ENCODE data around the gene CFAP43. TPM values are rescaled to one million over a fixed set of nuclear protein-coding genes. Genes with fewer than 3 reads are reported as not detected.

The CFAP43 gene
- total RNA-seq, 1 donor from 2014 or later: 0.15 TPM

DNA sequence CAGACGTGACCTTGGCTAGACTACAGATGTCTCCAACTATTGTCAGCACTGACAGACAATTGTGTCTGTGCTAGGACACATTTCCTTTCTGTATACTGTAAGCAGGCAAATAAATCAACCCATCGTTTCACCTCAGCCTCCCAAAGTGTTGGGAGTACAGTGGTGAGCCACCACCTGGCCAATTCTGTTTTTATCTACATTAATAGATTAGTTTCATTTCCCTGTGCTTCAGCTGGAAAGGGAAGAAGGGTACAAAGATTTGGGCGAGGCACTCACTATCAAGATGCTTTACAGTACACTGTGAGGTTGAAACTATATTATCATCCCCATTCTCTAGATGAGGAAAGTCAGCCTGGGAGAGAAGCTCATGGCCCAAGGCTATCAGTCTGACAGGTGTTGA, 88.3 kb downstream of the CFAP43 start:
- no peak overlapping the region for H3K4me3 Mint-ChIP-seq (ENCODE audit: unreplicated experiment)
- TF ChIP-seq, protein P1, sequence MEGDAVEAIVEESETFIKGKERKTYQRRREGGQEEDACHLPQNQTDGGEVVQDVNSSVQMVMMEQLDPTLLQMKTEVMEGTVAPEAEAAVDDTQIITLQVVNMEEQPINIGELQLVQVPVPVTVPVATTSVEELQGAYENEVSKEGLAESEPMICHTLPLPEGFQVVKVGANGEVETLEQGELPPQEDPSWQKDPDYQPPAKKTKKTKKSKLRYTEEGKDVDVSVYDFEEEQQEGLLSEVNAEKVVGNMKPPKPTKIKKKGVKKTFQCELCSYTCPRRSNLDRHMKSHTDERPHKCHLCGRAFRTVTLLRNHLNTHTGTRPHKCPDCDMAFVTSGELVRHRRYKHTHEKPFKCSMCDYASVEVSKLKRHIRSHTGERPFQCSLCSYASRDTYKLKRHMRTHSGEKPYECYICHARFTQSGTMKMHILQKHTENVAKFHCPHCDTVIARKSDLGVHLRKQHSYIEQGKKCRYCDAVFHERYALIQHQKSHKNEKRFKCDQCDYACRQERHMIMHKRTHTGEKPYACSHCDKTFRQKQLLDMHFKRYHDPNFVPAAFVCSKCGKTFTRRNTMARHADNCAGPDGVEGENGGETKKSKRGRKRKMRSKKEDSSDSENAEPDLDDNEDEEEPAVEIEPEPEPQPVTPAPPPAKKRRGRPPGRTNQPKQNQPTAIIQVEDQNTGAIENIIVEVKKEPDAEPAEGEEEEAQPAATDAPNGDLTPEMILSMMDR (IDR thresholded peaks at IDR 0.05): no peak
- no peaks in the 10 kb centered on the region for H3K9me3 Mint-ChIP-seq (ENCODE audit: low read depth)
- H3K36me3 Mint-ChIP-seq (ENCODE audit: low read depth): no peaks in the 10 kb centered on the region
- H3K27ac Mint-ChIP-seq (ENCODE audit: unreplicated experiment): no peak overlapping the region
- no peak for DNase-seq (ENCODE audit: low spot score)
- peaks cover 38% of the 10 kb centered on the region for H3K27me3 Mint-ChIP-seq (ENCODE audit: low read depth)
- H3K4me1 Mint-ChIP-seq (ENCODE audit: low read depth): no peaks in the 10 kb centered on the region

GRCh38 chr10:104142081-104142480, 90.1 kb downstream of the CFAP43 start:
- TF ChIP-seq, protein P1 (IDR thresholded peaks at IDR 0.05): no peak
- no peaks in the 10 kb centered on the region for H3K9me3 Mint-ChIP-seq (ENCODE audit: low read depth)
- H3K36me3 Mint-ChIP-seq (ENCODE audit: low read depth): no peaks in the 10 kb centered on the region
- H3K27ac Mint-ChIP-seq (ENCODE audit: unreplicated experiment): no peak overlapping the region
- H3K4me3 Mint-ChIP-seq (ENCODE audit: unreplicated experiment): no peak overlapping the region
- no peaks in the 10 kb centered on the region for H3K4me1 Mint-ChIP-seq (ENCODE audit: low read depth)
- peaks cover 31% of the 10 kb centered on the region for H3K27me3 Mint-ChIP-seq (ENCODE audit: low read depth)
- DNase-seq (ENCODE audit: low spot score): no peak

DNA sequence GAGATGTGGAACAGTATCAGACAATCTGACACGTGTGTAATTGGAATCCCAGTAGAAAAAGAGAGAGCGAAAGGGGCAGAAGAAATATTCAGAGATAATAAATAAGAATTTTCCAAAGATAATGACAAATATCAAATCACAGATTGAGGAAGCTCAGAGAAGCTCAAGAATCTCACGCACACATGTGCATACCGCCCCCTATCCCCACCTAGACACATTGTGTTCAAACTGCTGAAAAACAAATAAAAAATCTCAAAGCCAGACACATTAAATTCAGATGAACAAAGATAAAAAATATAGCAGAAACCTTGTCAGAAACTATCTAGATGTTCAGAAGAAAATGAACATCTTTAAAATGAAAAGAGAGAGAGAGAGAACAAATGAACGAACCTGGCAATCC, 92.9 kb downstream of the CFAP43 start:
- H3K4me3 Mint-ChIP-seq (ENCODE audit: unreplicated experiment): no peak overlapping the region
- no peaks in the 10 kb centered on the region for H3K9me3 Mint-ChIP-seq (ENCODE audit: low read depth)
- H3K4me1 Mint-ChIP-seq (ENCODE audit: low read depth): no peaks in the 10 kb centered on the region
- no peaks in the 10 kb centered on the region for H3K36me3 Mint-ChIP-seq (ENCODE audit: low read depth)
- TF ChIP-seq, protein P1 (IDR thresholded peaks at IDR 0.05): peak; percentile 61
- DNase-seq (ENCODE audit: low spot score): no peak
- peaks cover 20% of the 10 kb centered on the region for H3K27me3 Mint-ChIP-seq (ENCODE audit: low read depth)
- H3K27ac Mint-ChIP-seq (ENCODE audit: unreplicated experiment): no peak overlapping the region

DNA sequence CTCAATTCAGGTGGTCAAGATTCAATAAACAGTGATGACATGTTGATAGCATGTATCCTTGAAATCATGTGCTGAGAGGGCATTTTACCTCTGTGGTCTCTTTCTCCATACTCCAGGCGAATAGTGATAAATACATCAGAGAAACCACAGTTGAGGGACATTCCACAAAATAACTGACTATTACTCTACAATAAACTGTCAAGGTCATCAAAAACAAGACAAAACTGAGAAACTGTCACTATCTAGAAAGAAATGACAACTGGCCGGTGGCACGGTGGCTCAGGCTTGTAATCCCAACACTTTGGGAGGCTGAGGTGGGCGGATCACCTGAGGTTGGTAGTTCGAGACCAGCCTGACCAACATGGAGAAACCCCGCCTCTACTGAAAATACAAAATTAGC, 94.0 kb downstream of the CFAP43 start:
- H3K27me3 Mint-ChIP-seq (ENCODE audit: low read depth): peaks cover 23% of the 10 kb centered on the region
- H3K4me3 Mint-ChIP-seq (ENCODE audit: unreplicated experiment): no peak overlapping the region
- H3K9me3 Mint-ChIP-seq (ENCODE audit: low read depth): no peaks in the 10 kb centered on the region
- no peak overlapping the region for H3K27ac Mint-ChIP-seq (ENCODE audit: unreplicated experiment)
- DNase-seq (ENCODE audit: low spot score): no peak
- TF ChIP-seq, protein P1 (IDR thresholded peaks at IDR 0.05): no peak
- no peaks in the 10 kb centered on the region for H3K36me3 Mint-ChIP-seq (ENCODE audit: low read depth)
- H3K4me1 Mint-ChIP-seq (ENCODE audit: low read depth): no peaks in the 10 kb centered on the region

DNA sequence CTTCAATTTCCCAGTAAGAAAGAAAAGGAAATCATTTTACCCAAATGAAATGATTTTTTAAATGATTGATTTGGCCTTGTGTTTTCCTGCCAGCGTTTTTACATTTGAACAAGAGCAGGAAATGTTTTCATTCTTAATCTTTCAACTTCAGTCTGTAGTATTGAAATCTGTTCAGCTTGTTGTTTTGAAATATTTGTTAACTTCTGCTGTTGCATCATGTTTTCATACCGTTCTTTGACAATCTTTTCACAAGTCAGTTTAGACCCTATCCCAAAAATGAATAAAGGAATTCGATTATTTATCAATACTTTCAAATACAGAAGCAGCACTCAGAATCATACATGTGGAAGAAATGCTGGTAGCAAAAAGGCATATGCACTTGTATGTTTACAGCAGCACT, 102.1 kb downstream of the CFAP43 start:
- no peak for DNase-seq (ENCODE audit: low spot score)
- Mint-ChIP-seq H3K4me3 (ENCODE audit: unreplicated experiment) (no peak overlapping the region), H3K4me1 (ENCODE audit: low read depth) (no peaks in the 10 kb centered on the region), H3K9me3 (ENCODE audit: low read depth) (no peaks in the 10 kb centered on the region), H3K36me3 (ENCODE audit: low read depth) (peaks cover 3% of the 10 kb centered on the region), H3K27me3 (ENCODE audit: low read depth) (peaks cover 25% of the 10 kb centered on the region), H3K27ac (ENCODE audit: unreplicated experiment) (no peak overlapping the region)
- TF ChIP-seq, protein P1 (IDR thresholded peaks at IDR 0.05): no peak

Data from chondrocyte (in vitro differentiated cells).